Kidney tubule cell (primary cell): ENCODE measurements around the gene GPRC5D.

ENCODE experiments used
- DNase-seq: peaks from one replicate; pipeline ENCODE4 v3.0.0-alpha.2; 2018; ENCODE audit warnings: low spot score

GPRC5D gene

DNA sequence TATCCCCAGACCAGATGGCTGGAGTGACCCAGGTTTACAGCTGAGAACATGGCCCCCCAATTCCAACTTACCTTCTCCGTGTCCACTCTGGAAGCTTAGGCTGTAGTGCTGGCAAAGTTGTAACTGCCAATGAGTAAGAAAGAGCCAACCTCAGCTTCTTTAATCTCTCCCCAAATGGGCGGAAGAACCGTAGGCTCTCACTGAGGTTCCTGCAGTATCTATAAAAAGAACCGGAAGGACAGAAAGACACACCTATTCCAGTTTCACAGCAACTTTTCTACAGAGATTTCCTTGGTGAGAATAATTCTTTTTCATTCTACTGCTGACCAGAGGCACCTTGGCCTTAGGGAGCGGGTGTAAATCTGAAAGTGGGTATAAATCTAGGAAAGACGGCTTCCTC is at the start of gene GPRC5D:
Gene GPRC5D (minus strand): TSS at position 135 of the 400 bp plus-strand sequence. CDS start 1,786 bp downstream, outside the sequence.
- DNase-seq = no peak

DNA sequence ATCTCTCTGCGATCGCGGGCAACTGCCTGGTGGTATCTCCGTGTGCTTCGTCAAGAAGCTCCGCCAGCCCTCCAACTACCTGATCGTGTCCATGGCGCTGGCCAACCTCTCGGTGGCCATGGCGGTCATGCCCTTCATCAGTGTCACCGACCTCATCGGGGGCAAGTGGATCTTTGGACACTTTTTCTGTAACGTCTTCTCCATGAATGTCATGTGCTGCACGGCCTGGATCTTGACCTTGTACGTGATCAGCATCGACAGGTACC is 49.7 kb upstream of the GPRC5D start:
- DNase-seq = no peak

DNA sequence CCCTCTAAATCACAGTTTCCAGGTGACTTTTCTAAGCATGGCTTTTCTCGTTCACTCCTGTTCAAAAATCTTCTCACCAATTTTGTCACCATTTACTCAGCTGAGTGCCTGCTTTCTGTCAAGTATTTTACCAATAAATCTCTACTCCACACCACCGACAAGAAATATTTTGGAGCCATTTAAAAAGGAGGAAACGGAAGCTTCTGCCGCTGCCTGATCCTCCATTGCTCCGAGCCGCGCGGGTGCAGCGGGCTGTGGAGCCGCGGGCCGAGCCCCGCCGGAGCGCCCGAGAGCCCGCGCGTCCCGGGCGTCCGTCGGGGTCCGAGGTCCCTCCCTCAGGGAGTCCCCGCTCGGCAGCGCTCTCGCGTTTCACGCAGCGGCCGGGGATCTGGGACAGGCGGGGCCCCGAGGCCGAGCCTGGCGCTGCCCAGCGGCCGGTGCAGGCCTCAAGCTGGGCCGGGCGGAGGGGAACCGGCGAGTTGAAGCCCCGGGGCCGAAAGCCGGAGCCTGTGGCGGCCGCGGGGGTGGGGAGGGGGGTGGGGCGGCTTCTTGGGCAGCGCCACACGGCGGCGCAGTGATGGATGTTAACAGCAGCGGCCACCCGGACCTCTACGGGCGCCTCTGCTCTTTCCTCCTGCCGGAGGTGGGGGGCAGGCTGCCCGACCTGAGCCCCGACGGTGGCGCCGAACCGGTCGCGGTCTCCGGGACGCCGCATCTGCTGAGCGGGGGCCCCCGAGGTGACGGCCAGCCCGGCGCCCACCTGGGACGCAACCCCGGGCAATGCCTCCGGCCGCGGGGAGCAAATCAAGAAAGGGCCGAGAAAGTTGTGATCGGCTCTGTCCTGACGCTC is 49.2 kb upstream of the GPRC5D start:
- peak; percentile 62 for DNase-seq

DNA sequence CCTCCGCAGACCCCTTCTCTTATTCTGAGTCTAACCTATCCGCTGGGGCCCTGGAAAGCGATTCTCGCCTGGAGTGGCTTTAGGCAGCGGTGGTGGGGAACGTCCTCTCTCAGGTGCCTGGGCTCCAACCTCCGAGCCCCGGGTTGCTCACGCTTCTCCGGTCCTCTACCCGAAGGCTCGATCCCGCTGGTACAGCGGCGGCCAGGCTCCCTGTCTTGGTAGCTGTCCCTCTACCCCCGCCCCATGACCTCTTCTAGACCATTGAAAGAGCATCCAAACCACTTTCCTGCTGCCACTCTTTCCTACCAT is 48.6 kb upstream of the GPRC5D start:
- no peak for DNase-seq

GRCh38 chr12:12999959-13000615 is 48.1 kb upstream of the GPRC5D start, which contains the start of gene HEBP1:
HEBP1 (minus strand) TSS chr12:13000265; CDS start chr12:13000114, 151 bp downstream.
- peak; percentile 90 for DNase-seq

DNA sequence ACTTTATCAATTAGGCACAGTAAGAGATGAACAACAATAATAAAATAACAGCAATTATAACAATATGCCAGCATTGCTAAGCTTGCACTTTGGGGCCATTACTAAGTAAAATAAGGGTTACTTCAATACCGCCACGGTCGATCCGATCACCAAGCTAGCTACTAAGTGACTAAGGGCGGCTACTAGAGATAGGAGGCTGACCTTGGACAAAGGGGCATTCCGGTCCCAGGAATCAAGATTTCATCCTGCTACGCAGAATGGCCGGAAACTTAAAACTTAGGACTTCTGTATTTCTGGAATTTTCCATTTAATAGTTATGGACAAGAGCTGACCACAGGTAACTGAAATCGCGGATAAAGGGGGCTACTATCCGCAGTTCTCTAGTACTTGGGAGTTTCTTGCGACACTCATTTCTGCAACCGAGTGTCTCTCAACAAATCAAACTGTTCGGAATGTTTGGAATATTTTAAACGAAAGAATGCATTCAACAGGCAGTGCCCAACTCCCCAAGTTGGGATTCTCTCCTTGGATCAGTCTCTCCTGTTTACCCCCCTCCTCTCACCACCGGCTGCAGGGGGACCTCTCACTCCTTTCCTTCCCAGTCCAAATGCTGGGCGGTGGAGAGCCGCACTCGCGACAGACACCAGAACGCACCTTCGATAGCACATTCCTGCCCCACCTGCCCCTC is 47.4 kb upstream of the GPRC5D start:
- peak; percentile 43 for DNase-seq

GRCh38 chr12:12998248-12998647 is 46.3 kb upstream of the GPRC5D start:
- DNase-seq = no peak

GRCh38 chr12:12997734-12998133 is 45.8 kb upstream of the GPRC5D start:
- no peak for DNase-seq

DNA sequence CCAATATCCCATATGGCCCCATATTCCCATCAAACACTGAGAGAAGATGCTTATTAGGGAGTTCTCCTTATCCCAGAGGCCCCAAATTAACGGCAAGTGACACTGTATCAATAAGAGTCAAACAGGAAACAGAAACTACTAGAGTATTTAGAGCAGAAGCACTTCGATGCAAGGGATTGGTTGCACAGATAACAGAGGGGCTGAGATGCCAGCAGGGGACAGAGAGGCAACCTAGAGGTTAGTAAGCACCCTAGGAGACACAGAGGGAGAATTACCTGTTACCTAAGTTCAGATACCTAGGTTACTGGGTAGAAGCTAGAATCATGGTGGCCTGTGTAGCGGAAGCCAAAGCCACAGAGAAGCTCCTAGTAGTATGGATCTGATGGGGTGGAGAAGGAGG is 45.2 kb upstream of the GPRC5D start:
- no peak for DNase-seq

DNA sequence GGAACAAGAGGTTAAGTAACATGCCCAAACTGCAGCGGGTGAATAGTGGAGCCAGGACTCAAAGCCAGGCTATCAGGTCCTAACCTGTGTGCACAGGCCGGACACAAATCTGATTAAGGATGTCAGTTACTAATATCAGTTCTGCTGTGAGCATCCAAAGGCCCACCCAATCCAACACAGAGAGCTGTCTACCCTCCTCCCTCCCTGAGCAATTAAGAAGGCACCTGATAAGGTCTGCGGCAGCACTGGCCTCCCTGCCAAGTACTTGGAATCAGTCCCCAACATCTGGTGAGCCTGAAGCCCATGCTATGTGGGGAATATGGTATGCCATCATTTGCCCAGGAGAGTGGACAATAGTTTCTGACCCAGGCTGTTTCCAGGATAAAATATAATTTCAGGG is 44.2 kb upstream of the GPRC5D start:
- no peak for DNase-seq

DNA sequence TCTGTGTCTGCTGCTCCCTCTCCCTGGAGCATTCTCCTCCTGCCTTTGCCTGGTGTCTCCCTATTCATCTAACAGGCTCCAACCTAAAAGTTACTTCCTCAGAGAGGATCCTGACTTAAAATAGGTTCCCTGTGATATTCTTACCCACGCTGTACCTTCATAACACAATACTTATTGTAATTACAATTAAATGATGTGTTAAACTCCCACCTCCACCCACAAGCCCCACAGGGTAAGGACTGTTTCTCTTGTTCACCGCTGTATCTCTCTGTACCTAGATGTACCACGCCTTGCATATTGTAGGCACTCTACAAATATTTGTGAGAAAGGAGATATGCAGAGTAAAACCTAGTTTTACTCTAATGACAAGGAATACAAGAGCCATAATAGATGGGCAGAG is 43.1 kb upstream of the GPRC5D start:
- DNase-seq = no peak

- DNase-seq = no peak
These were observed 41.4 kb upstream of the GPRC5D start for GRCh38 chr12:12993367-12993766.

GRCh38 chr12:12992418-12993130 is 40.6 kb upstream of the GPRC5D start:
- peak; percentile 74 for DNase-seq

DNA sequence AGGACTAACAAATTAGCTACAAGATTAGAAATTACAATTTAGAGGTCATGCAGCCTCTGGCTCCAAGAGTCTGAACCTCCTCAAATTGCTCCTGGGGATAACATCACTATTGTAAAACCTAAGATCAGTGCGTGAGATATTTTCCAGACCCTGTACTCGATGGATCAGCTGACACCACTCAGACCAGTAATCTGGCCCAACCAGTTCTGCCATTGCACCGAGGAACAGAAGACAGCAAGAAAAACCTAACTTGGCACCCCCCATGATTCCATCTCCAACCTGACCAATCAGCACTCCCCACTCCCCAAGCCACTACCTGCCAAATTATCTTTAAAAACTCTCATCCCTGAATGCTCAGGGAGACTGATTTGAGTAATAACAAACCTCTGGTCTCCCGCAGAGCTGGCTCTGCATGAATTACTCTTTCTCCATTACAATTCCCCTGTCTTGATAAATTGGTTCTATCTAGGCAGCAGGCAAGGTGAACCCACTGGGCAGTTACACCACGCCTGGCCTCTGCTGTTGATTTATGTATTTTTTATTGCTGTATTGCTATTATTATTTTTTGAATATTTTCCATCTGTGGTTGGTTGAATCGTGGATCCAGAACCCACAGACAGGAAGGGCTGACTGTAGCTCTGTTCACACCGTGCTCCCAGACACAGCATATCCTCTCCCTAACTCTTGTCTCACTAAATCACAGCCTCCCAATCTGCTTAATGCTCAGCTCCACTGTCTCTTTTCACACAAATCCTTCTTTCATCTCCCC is 38.9 kb upstream of the GPRC5D start:
- DNase-seq = no peak

DNA sequence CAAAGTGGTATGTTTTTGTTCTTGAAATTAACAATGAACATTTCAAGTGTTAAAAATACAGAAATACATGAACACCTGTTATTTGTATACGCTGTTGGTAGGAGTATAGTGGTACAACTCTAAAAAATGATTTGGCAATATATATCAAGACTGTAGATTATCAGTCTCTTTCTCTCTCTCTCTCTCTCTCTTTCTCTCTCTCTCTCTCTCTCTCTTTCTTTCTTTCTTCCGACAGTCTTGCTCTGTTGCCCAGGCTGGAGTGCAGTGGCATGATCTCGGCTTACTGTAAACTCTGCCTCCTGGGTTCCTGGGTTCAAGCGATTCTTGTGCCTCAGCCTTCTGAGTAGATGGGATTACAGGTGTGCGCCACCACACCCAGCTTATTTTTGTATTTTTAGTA is 35.5 kb upstream of the GPRC5D start:
- DNase-seq = no peak

DNA sequence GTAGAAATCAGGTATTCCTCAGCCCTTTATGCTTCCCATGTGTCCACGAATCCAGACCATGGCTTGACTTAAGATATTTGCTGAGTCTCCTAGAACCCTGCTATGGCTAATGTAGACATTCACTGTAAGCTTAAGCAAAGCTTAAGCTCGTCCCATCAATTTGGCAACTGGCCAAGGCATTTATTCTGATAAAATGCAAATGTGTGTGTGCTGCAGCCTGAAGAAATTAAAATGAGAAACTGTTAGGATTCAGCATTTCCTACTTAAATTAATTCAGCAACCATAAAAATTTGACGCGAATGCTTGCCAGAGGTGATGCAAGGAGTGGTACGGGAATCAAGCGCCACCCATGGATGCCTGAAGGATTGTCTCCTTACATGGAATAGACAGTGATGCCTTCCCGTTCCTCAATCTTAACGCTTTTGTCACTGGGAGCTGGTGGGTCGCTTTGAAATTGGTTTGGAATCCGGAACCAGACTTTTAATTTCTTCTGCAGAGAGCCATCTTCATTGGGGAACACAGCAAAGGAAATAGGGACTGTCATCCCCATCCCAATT is 34.9 kb upstream of the GPRC5D start:
- no peak for DNase-seq

GRCh38 chr12:12985817-12986408 is 33.9 kb upstream of the GPRC5D start:
- peak; percentile 32 for DNase-seq

- no peak for DNase-seq
These were observed 32.2 kb upstream of the GPRC5D start for GRCh38 chr12:12984149-12984548.

GRCh38 chr12:12983420-12984035 is 31.6 kb upstream of the GPRC5D start:
- DNase-seq = peak; percentile 59

GRCh38 chr12:12982331-12982730 is 30.4 kb upstream of the GPRC5D start:
- DNase-seq = no peak
